GM12892 (cell line): ENCODE data around the gene FBXO40.

Experiments used
- POLR2A ChIP-seq: IDR thresholded peaks from 2 replicates; pipeline ENCODE4 v1.6.1; 2011; ENCODE audit warnings: low read depth, low read length, control low read depth
- POLR2AphosphoS5 ChIP-seq: IDR thresholded peaks from 2 replicates; pipeline ENCODE4 v1.6.1; 2011; ENCODE audit warnings: low read depth, low read length, control low read depth

DNA sequence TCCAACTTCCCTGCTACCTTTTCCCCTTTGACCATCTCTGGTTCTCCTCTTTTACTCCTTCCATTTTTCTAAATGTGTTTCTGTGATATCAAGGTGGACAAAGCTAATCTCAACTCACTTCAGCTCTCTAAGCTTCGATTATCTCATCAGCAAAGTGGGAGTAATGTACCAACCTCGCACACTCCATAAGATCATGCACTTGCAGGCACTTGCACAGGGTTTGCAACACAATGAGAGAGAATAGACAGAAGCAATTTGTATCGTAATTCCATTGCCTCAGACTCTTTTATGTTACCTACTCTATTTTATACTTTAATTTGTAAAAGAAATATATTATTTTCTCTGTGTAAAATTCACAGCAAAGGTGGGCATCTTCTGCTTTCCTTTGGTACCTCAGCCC lies 40.4 kb upstream of the FBXO40 start:
- TF ChIP-seq POLR2A, result no peak
- no peak for TF ChIP-seq POLR2AphosphoS5
